HAP-1 (cell line): ENCODE measurements around the gene PTPRF.

Experiments used
- DNase-seq, 2 experiments: peaks; one replicate each; pipeline ENCODE4 v3.0.0-alpha.2; 2016 to 2020; ENCODE audit warnings: low spot score in 2 of 2
- H3K27me3 ChIP-seq: fragments of 250-450 bp; sonication (Bioruptor Pico); 2 replicates; pipeline ENCODE4 v1.5.1; 2020; ENCODE audit warnings: low read depth, mild to moderate bottlenecking, moderate library complexity
- H3K36me3 ChIP-seq: fragments of 250-450 bp; sonication (Bioruptor Pico); replicated peaks from 2 replicates; pipeline ENCODE4 v1.5.1; 2020; ENCODE audit warnings: mild to moderate bottlenecking
- H3K4me1 ChIP-seq: fragments of 250-450 bp; sonication (Bioruptor Pico); 2 replicates; pipeline ENCODE4 v1.5.1; 2020; ENCODE audit warnings: mild to moderate bottlenecking
- H3K4me3 ChIP-seq: fragments of 250-450 bp; sonication (Bioruptor Pico); 2 replicates; pipeline ENCODE4 v1.5.1; 2020; ENCODE audit warnings: mild to moderate bottlenecking, moderate library complexity
- H3K9me3 ChIP-seq: fragments of 250-450 bp; sonication (Bioruptor Pico); 2 replicates; pipeline ENCODE4 v1.5.1; 2020; ENCODE audit warnings: mild to moderate bottlenecking, moderate library complexity
- in situ Hi-C: fragments of 300-500 bp; cut with MboI; formaldehyde crosslinking; loops from 3 replicates; pipeline ENCODE4 v1.14.3; 2020; ENCODE audit warnings: low sequenced_read_pairs, inconsistent platforms, mixed read lengths

PTPRF gene

DNA sequence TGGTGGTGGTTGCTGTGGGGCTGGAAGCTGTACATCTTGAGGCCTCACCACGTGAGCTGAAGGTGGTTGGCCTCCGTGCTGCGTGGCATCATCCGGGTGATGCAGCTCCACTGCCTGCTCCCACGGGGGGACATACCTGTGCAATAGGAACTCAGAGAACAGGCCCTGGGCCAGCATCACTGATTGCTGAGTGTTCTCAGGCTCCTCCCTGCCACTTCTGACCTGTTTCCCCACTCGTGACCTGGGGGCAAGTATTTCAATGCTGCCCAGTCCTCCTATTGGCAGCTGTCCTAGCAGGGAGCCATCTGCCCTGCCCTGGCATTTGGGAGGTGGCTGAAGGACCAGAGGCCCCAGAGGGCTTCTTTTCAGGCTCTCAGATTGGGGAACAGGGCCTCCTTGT, 26.1 kb downstream of the PTPRF start:
- Histone ChIP-seq H3K27me3 (no peaks in the 10 kb centered on the region), H3K36me3 (peaks cover 29% of the 10 kb centered on the region), H3K4me3 (no peak overlapping the region), H3K4me1 (no peaks in the 10 kb centered on the region), H3K9me3 (no peaks in the 10 kb centered on the region)
- in situ Hi-C loops, result no loop called here
- DNase-seq, result no peak

DNA sequence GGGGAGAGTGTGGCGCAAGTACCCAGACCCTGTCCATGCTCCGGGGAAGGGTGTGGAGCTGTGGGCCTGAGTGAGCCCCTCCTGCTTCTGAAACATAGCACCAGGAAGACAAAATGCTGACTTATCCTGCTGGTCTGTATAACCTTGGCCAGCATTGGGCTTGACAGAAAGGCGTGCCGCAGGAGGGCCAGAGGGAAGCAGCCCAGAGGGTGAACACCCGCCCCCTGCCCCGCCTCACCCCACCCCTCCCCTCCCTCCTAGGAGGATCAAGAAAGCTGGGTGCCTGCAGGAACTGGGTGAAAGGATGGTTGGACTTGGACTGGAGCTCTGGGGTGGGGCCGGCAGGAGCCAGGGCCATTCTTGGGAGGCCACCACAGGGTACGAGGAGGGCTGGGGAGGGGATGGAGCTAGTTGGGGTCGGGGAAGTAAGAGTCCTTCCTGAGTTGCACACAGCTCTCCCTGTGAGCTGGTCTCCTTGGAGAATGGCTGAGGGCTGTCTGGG, 27.1 kb downstream of the PTPRF start:
- DNase-seq, result no peak

DNA sequence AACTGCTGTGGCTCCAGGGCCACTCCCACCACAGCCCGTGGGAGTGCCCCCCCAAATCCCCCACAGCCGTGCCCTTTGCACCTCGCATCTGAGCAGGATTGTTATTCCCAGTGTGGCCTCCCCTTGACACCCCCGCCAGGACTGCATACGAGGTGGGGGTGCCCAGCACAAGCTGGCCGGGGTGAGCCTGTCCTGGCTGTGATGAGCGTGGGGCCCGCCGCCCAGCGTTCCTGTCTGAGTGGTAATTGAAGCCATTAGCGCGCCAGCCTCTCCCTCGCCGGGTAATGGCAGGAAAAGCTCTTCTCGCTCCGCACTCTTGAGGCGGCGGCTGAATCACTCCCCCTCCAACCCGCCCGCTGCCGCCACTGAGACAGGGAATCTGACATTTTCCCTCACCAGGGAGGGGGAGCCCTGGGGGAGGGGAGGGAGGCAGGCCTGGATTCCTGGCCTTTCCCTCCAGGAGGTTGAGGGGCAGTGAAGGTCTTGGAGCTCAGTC, 27.7 kb downstream of the PTPRF start:
- Histone ChIP-seq H3K27me3 (no peaks in the 10 kb centered on the region), H3K9me3 (no peaks in the 10 kb centered on the region), H3K4me1 (no peaks in the 10 kb centered on the region), H3K4me3 (no peak overlapping the region), H3K36me3 (peaks cover 28% of the 10 kb centered on the region)
- no peak for DNase-seq
- in situ Hi-C loops, result no loop called here

More for the DNA sequence above, 27.1 kb downstream of the PTPRF start:
- no peaks in the 10 kb centered on the region for H3K9me3 ChIP-seq
- in situ Hi-C loops, result no loop called here
- H3K4me3 ChIP-seq, result no peak overlapping the region
- no peaks in the 10 kb centered on the region for H3K4me1 ChIP-seq
- no peaks in the 10 kb centered on the region for H3K27me3 ChIP-seq
- peaks cover 29% of the 10 kb centered on the region for H3K36me3 ChIP-seq

DNA sequence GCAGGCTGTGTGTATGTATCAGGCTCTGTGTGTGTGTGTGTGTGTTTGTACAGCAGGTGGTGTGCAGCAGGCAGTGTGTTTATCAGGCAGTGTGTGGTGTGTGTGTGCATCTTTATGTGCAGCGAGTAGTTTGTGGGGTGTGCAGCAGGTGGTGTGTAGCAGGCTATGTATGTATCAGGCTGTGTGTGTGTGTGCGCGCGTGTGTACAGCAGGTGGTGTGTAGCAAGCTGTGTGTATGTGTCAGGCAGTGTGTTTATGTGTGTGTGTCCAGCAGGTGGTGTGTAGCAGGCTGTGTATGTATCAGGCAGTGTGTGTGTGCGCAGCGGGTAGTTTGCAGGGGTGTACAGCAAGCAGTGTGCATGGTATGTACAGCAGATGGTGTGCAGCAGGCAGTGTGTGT, 29.0 kb downstream of the PTPRF start:
- peaks cover 19% of the 10 kb centered on the region for H3K36me3 ChIP-seq
- no peak overlapping the region for H3K4me3 ChIP-seq
- no peaks in the 10 kb centered on the region for H3K9me3 ChIP-seq
- H3K4me1 ChIP-seq, result no peaks in the 10 kb centered on the region
- DNase-seq, result no peak
- H3K27me3 ChIP-seq, result no peaks in the 10 kb centered on the region
- in situ Hi-C loops, result no loop called here

DNA sequence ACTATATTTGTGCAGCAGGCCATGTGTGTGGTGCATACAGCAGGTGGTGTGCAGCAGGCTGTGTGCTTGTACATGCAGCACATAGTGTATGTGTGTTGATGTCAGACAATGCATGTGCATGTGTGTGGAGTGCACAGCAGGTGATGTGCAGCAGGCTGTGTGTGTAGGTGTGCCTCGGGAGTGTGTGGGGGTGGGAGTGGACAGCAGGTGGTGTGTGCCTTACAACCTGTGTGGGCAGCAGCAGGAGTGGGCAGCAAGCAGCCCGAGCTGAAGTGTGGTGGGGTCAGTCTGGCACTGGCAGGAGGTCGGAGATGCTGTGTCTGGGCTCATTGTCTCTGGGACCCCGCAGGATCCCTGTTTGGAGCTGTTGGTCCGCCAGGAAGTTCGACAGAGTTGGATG, 29.6 kb downstream of the PTPRF start:
- in situ Hi-C loops, result no loop called here
- no peak for DNase-seq
- Histone ChIP-seq H3K27me3 (no peaks in the 10 kb centered on the region), H3K9me3 (no peaks in the 10 kb centered on the region), H3K4me3 (no peak overlapping the region), H3K4me1 (no peaks in the 10 kb centered on the region), H3K36me3 (peaks cover 14% of the 10 kb centered on the region)

DNA sequence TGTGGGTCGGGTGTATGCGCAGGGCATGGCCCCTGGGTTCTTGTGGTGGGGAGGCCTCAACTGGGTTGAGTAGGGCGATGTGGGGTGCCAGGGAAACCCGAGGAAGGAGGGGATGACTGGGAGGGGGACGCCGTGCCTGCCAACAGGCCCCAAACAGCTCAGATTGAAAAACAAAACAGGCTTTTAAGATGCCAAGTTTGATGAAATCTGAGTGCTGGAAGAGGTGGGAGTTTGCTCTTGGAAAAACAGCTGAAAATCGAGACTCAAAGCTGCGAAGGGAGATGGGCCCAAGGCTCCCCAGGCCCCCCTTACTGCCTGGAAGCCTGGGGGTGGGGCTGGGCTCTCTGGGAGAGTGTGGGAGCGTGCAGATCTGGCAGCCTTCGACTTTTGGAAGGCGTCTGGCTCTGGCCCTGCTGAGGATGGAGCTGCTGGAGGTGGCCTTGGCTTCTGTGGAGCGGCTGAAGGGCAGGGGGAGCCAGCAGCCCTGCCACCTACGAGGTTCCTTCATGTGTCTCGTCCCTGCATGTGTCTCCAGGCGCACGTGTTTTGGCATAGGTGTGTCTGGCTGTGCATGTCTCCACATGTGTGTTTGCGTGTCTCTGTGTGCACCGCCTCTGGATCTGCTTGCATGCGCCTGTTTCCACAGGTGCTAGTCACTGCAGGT, 33.3 kb downstream of the PTPRF start:
- H3K27me3 ChIP-seq, result no peaks in the 10 kb centered on the region
- H3K36me3 ChIP-seq, result no peaks in the 10 kb centered on the region; the same call in none of the 2 replicates
- H3K4me1 ChIP-seq, result no peaks in the 10 kb centered on the region
- in situ Hi-C loops, result no loop called here
- no peak for DNase-seq
- no peak overlapping the region for H3K4me3 ChIP-seq
- H3K9me3 ChIP-seq, result no peaks in the 10 kb centered on the region

DNA sequence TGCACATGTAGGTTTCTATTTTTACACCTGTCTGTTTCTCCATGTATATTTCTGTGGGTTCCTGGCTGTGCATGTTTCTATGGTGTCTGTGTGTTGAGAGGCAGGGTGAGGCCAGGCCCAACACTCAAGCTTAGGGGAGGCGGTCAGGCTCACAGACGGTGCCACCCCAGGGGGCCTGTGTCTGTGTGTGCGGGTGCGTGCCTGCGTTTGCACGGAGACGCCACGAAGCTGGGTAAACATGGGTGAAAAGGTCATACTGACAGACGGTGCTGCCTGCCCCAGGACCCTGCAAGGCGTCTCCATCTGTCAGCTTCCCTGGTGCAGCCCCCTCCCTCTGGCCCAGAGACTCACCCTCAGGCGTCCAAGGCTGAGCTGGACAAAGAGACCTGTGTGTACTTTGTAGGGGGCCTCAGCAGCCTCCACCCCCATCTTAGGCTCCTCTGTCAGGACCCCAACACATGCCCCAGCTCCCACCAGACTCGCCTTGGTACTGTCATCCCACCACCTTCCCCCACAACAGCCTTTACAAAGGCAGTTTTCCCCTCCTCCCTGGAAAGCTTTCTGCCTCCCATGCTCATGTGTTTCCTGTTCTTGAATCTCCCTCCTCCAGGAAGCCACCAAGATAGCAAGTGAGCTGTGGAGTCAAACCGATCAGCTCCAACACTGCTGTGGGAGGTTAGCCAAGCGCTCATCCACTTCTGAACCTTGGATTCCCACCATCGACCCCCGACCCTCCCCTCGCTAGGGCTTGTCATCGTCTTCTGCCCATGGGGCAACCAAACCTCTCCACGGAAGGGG, 34.1 kb downstream of the PTPRF start:
- in situ Hi-C loops, result no loop called here
- H3K27me3 ChIP-seq, result no peaks in the 10 kb centered on the region
- H3K36me3 ChIP-seq, result peaks cover 2% of the 10 kb centered on the region
- H3K4me1 ChIP-seq, result no peaks in the 10 kb centered on the region
- H3K9me3 ChIP-seq, result no peaks in the 10 kb centered on the region
- no peak overlapping the region for H3K4me3 ChIP-seq
- DNase-seq, result no peak

DNA sequence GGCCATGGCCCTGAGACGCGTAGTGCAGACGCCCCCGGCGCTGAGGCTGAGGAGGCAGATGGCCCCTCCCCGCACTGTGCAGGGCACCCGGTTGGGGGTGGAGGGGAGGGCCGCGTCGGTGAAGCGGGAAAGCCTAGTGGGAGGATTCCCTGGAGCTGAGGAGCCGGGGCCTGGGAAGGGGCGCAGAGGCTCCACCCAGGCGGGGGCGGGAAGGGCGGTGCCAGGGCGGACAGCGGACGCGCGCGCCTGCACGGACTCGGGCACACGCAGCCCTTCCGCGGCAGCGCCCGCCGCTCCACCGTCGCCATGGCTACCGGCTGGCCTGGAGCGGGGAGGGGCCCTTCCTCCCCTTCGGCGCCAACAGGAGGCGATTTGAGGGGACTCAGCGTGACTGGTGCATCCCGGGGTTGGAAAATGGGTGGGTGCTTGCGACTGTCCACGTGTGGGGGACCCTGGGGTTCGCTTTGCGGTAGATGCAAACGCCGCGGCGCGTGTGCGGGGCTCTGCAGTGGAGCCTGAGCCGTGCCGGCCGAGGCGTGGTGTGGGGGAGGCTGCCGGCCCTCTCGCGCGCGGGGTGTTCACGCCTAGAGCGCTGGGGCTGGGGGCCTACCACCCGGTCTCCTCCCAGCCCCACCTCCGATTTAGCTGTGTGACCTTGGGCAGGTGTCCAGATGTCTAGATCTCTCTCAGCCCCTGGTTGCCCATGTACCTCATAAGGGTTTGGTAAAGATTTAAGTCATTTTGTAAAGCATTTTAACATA, 35.1 kb downstream of the PTPRF start:
- Histone ChIP-seq H3K36me3 (peaks cover 7% of the 10 kb centered on the region), H3K4me1 (no peaks in the 10 kb centered on the region), H3K4me3 (no peak overlapping the region), H3K9me3 (no peaks in the 10 kb centered on the region), H3K27me3 (no peaks in the 10 kb centered on the region)
- in situ Hi-C loops, result no loop called here
- DNase-seq, result no peak

DNA sequence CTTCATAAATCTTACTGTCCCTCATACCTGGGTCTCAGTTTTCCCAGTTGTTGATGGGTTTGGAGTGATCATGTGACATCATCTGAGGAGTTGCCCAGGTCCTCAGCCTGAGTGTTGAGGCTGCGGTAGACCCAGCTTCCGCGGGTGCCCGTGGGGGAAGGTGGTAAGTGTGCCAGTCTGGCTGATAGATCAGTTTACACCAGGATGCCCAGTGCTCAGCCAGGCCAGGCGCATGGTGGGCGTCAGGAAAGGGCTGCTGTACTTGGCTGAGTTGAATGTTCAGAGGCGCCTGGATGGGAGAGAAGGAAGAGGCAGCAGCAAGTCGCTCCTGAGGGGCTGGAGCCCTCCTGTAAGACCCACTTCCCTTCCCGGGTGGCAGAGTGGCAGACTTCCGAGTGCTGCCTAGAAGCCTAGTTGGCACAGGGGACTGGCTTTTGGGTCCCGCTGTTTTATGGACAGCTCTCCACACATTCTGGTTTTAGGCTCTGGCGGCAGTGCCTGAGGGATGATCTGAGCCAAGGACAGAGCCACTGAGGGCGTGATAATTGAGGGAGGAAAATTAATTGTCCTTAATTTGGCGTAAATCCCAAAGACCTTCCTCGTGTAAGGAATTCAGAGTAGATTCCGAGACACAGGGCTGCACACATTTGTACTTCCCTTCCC, 35.8 kb downstream of the PTPRF start:
- Histone ChIP-seq H3K36me3 (peaks cover 9% of the 10 kb centered on the region), H3K4me1 (no peaks in the 10 kb centered on the region), H3K9me3 (no peaks in the 10 kb centered on the region), H3K27me3 (no peaks in the 10 kb centered on the region), H3K4me3 (no peak overlapping the region)
- in situ Hi-C loops, result no loop called here
- no peak for DNase-seq

DNA sequence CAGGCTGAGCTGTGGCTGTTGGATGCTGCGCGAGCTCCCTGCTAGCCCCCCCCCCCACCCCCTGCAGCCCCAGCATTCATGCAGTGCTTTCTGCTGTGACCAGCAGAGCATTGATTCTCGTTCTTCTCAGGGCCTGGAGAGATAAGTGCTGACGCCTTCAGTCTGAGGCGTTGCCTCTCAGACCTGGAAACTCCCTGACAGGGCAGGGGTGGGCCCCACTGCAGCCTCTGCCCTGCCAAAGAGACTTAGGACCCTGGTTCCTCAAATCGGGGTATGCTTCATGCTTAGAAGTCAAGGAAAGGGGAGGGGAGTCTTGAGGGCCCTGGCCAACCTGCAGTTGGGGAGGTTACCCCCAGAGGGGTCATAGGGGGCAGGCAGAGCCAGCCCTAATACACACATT, 38.5 kb downstream of the PTPRF start:
- H3K4me1 ChIP-seq, result no peaks in the 10 kb centered on the region
- peaks cover 20% of the 10 kb centered on the region for H3K36me3 ChIP-seq
- H3K27me3 ChIP-seq, result no peaks in the 10 kb centered on the region
- no peak for DNase-seq
- in situ Hi-C loops, result no loop called here
- H3K9me3 ChIP-seq, result no peaks in the 10 kb centered on the region
- H3K4me3 ChIP-seq, result no peak overlapping the region

DNA sequence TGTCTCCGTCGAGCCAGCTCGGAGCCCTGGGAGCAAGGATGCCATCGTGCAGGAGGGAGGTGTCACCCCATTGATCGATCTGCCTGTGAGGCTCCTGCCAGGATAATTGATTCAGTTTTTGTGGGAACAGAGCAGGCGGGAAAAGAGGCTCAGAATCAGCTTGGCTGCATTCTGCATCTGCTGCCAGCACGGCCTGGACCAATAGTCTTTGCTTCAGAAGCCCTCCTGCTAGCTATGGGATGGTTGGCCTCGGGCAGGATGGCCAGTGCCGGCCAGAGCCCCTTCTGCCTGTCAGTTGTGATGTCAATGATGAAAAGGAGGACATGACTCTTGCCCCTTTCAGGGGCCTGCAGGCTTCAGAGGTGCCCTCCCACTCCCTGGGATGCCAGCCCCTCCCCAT, 39.6 kb downstream of the PTPRF start:
- Histone ChIP-seq H3K36me3 (peaks cover 25% of the 10 kb centered on the region), H3K4me3 (no peak overlapping the region), H3K27me3 (no peaks in the 10 kb centered on the region), H3K4me1 (no peaks in the 10 kb centered on the region), H3K9me3 (no peaks in the 10 kb centered on the region)
- DNase-seq, result no peak
- in situ Hi-C loops, result no loop called here

DNA sequence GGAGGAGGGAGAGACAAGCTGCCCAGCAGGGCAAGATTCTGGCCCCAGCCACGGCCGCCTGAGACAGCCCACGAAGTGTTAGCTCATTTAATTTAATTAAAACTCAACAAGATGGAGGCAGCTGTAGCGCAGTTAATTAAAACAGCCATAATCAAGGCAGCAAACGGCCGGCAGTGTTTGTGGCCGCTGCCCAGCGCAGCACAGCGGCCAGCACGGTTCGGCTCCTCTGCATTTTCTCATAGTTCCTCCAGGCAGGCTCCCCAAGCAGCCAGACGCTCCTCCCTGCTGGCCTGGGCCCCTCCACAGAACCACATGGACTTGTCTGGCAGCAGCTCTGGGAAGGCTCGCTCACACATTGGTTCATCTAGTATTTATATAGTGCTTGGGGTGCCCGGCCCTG, 40.0 kb downstream of the PTPRF start:
- no peaks in the 10 kb centered on the region for H3K27me3 ChIP-seq
- no peaks in the 10 kb centered on the region for H3K4me1 ChIP-seq
- H3K4me3 ChIP-seq, result no peak overlapping the region
- no peaks in the 10 kb centered on the region for H3K9me3 ChIP-seq
- in situ Hi-C loops, result no loop called here
- peaks cover 25% of the 10 kb centered on the region for H3K36me3 ChIP-seq
- no peak for DNase-seq

DNA sequence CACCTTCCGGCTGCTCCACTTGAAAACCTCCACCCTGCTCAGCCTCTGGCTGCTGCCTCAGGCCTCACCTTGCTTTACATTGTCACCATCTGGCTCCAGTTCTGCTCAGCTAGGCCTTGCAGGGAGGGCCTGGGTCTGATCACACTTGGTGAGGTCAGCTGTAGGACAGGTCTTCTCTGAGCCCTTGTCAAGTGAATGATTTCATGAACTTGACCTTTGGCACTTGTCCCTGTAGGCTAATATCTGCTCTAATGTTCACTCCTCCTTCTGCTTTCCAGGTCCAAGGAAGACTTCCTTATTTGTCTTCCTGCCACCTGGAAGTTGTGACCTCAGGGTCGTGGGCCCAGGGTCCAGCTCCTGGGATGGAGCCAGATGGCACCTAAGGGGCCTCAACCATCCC, 41.4 kb downstream of the PTPRF start:
- Histone ChIP-seq H3K4me1 (no peaks in the 10 kb centered on the region), H3K36me3 (peaks cover 33% of the 10 kb centered on the region), H3K4me3 (no peak overlapping the region), H3K9me3 (no peaks in the 10 kb centered on the region), H3K27me3 (no peaks in the 10 kb centered on the region)
- in situ Hi-C loops, result no loop called here
- DNase-seq, result no peak
